Liver (tissue), 3 donors: ENCODE measurements around the gene SMIM13.

Experiments
- GABPA ChIP-seq, 2 donors: IDR thresholded peaks in 1 of 2; conservative IDR thresholded peaks in 1 of 2; 2 replicates each; pipeline ENCODE4 v1.6.1; 2016; ENCODE audit warnings: antibody characterized with exemption in 2 of 2, mild to moderate bottlenecking in 1 of 2, moderate library complexity in 1 of 2
- SP1 ChIP-seq: IDR thresholded peaks from 2 replicates; pipeline ENCODE4 v1.6.1; 2018; ENCODE audit warnings: antibody characterized with exemption, mild to moderate bottlenecking
- TAF1 ChIP-seq: conservative IDR thresholded peaks from 2 replicates; pipeline ENCODE4 v1.6.1; 2016; ENCODE audit warnings: antibody characterized with exemption, mild to moderate bottlenecking
- TF ChIP-seq, protein P1 (sequence below): IDR thresholded peaks from 2 replicates; pipeline ENCODE4 v1.6.1; 2016; ENCODE audit warnings: antibody characterized with exemption
- TF ChIP-seq, protein P2 (sequence below): fragments of 150-350 bp; IDR thresholded peaks from 2 replicates; pipeline ENCODE4 v1.5.1; 2017; ENCODE audit warnings: improper control_type of control experiment, low read depth, low read length; ENCODE audit not compliant: missing input control
- TF ChIP-seq, protein P3 (sequence below): IDR thresholded peaks from 2 replicates; pipeline ENCODE4 v1.6.1; 2016; ENCODE audit warnings: antibody characterized with exemption, mild to moderate bottlenecking
- TF ChIP-seq, protein P4 (sequence below): IDR thresholded peaks from 2 replicates; pipeline ENCODE4 v1.6.1; 2016; ENCODE audit warnings: antibody characterized with exemption
- donor health status: healthy.
- donor health status: healthy.

DNA sequence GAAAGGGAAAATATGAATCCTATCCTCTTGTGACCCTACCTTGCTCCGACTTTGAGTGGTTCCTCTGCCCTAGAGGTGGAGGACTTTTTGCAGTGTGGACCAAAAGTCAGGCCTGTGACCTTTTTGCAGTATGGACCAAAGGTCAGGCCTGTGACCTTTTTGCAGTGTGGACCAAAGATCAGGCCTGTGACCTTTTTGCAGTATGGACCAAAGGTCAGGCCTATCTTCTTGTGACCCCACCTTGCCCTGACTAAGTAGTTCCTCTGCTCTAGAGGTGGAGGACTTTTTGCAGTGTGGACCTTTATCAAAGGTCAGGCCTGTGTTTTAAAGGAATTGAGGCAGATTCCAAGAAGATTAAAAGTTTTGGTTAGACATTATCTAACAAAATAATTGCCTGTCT, 28.7 kb downstream of the SMIM13 start:
- TF ChIP-seq TAF1: no peak
- TF ChIP-seq, protein P1, sequence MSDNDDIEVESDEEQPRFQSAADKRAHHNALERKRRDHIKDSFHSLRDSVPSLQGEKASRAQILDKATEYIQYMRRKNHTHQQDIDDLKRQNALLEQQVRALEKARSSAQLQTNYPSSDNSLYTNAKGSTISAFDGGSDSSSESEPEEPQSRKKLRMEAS: no peak
- TF ChIP-seq, protein P2, sequence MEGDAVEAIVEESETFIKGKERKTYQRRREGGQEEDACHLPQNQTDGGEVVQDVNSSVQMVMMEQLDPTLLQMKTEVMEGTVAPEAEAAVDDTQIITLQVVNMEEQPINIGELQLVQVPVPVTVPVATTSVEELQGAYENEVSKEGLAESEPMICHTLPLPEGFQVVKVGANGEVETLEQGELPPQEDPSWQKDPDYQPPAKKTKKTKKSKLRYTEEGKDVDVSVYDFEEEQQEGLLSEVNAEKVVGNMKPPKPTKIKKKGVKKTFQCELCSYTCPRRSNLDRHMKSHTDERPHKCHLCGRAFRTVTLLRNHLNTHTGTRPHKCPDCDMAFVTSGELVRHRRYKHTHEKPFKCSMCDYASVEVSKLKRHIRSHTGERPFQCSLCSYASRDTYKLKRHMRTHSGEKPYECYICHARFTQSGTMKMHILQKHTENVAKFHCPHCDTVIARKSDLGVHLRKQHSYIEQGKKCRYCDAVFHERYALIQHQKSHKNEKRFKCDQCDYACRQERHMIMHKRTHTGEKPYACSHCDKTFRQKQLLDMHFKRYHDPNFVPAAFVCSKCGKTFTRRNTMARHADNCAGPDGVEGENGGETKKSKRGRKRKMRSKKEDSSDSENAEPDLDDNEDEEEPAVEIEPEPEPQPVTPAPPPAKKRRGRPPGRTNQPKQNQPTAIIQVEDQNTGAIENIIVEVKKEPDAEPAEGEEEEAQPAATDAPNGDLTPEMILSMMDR: no peak
- TF ChIP-seq, protein P3, sequence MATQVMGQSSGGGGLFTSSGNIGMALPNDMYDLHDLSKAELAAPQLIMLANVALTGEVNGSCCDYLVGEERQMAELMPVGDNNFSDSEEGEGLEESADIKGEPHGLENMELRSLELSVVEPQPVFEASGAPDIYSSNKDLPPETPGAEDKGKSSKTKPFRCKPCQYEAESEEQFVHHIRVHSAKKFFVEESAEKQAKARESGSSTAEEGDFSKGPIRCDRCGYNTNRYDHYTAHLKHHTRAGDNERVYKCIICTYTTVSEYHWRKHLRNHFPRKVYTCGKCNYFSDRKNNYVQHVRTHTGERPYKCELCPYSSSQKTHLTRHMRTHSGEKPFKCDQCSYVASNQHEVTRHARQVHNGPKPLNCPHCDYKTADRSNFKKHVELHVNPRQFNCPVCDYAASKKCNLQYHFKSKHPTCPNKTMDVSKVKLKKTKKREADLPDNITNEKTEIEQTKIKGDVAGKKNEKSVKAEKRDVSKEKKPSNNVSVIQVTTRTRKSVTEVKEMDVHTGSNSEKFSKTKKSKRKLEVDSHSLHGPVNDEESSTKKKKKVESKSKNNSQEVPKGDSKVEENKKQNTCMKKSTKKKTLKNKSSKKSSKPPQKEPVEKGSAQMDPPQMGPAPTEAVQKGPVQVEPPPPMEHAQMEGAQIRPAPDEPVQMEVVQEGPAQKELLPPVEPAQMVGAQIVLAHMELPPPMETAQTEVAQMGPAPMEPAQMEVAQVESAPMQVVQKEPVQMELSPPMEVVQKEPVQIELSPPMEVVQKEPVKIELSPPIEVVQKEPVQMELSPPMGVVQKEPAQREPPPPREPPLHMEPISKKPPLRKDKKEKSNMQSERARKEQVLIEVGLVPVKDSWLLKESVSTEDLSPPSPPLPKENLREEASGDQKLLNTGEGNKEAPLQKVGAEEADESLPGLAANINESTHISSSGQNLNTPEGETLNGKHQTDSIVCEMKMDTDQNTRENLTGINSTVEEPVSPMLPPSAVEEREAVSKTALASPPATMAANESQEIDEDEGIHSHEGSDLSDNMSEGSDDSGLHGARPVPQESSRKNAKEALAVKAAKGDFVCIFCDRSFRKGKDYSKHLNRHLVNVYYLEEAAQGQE: no peak
- TF ChIP-seq GABPA (IDR thresholded peaks at IDR 0.05 in 1 of 2, conservative IDR thresholded peaks at IDR 0.05 in 1 of 2): no peak
- TF ChIP-seq, protein P4, sequence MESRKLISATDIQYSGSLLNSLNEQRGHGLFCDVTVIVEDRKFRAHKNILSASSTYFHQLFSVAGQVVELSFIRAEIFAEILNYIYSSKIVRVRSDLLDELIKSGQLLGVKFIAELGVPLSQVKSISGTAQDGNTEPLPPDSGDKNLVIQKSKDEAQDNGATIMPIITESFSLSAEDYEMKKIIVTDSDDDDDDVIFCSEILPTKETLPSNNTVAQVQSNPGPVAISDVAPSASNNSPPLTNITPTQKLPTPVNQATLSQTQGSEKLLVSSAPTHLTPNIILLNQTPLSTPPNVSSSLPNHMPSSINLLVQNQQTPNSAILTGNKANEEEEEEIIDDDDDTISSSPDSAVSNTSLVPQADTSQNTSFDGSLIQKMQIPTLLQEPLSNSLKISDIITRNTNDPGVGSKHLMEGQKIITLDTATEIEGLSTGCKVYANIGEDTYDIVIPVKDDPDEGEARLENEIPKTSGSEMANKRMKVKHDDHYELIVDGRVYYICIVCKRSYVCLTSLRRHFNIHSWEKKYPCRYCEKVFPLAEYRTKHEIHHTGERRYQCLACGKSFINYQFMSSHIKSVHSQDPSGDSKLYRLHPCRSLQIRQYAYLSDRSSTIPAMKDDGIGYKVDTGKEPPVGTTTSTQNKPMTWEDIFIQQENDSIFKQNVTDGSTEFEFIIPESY: no peak
- TF ChIP-seq SP1: no peak
